ENCODE measurements around the gene PATE1. TPM values are rescaled to one million over a fixed set of nuclear protein-coding genes. Genes with fewer than 3 reads are reported as not detected.

The PATE1 gene
- total RNA-seq, 4 donors from 2014 or later, result not detected

GRCh38 chr11:125728969-125729368 lies 17.1 kb upstream of the PATE1 start:
- Histone ChIP-seq H3K4me1 (no peaks in the 10 kb centered on the region), H3K27me3 (no peaks in the 10 kb centered on the region), H3K27ac (no peak overlapping the region), H3K9me3 (no peaks in the 10 kb centered on the region), H3K36me3 (no peaks in the 10 kb centered on the region), H3K4me3 (no peak overlapping the region)
- TF ChIP-seq EP300 (IDR thresholded peaks at IDR 0.05), result no peak
- no peak for TF ChIP-seq POLR2A (IDR thresholded peaks at IDR 0.05)
- no peak for TF ChIP-seq CTCF (IDR thresholded peaks at IDR 0.05)
- WGBS, 2 donors, result 62 to 71% methylated on average over 3 of the region's 3 CpGs
- DNase-seq (ENCODE audit: low spot score in 2 of 2), result no peak

GRCh38 chr11:125740617-125741016 lies 5.5 kb upstream of the PATE1 start:
- H3K4me3 ChIP-seq, result no peak overlapping the region
- no peak overlapping the region for H3K27ac ChIP-seq
- H3K9me3 ChIP-seq, result peaks cover 0 to 14% (median 0%) of the 10 kb centered on the region in 4 donors
- no peaks in the 10 kb centered on the region for H3K36me3 ChIP-seq
- DNase-seq (ENCODE audit: low spot score in 2 of 2), result no peak
- TF ChIP-seq EP300 (IDR thresholded peaks at IDR 0.05), result no peak
- no peaks in the 10 kb centered on the region for H3K4me1 ChIP-seq
- H3K27me3 ChIP-seq, result no peaks in the 10 kb centered on the region

GRCh38 chr11:125743681-125744080 lies 2.4 kb upstream of the PATE1 start:
- TF ChIP-seq CTCF (IDR thresholded peaks at IDR 0.05), result no peak
- TF ChIP-seq POLR2A (IDR thresholded peaks at IDR 0.05), result no peak
- TF ChIP-seq EP300 (IDR thresholded peaks at IDR 0.05), result no peak
- 92 to 93% methylated on average over 1 of the region's 1 CpG for WGBS, 2 donors
- Histone ChIP-seq H3K27ac (no peak overlapping the region), H3K27me3 (no peaks in the 10 kb centered on the region), H3K36me3 (no peaks in the 10 kb centered on the region), H3K9me3 (no peaks in the 10 kb centered on the region), H3K4me3 (no peak overlapping the region), H3K4me1 (no peaks in the 10 kb centered on the region)
- no peak for DNase-seq (ENCODE audit: low spot score in 2 of 2)

- peaks cover 0 to 2% (median 0%) of the 10 kb centered on the region in 4 donors for H3K9me3 ChIP-seq
- TF ChIP-seq EP300 (IDR thresholded peaks at IDR 0.05), result no peak
- TF ChIP-seq POLR2A (IDR thresholded peaks at IDR 0.05), result no peak
- TF ChIP-seq CTCF (IDR thresholded peaks at IDR 0.05), result no peak
- H3K4me1 ChIP-seq, result no peaks in the 10 kb centered on the region
- H3K36me3 ChIP-seq, result no peaks in the 10 kb centered on the region
- H3K27ac ChIP-seq, result no peak overlapping the region
- H3K27me3 ChIP-seq, result no peaks in the 10 kb centered on the region
- no peak for DNase-seq (ENCODE audit: low spot score in 2 of 2)
- H3K4me3 ChIP-seq, result no peak overlapping the region
- 43 to 54% methylated on average over 2 of the region's 2 CpGs for WGBS, 2 donors
Measured at GRCh38 chr11:125750629-125751028, 4.5 kb downstream of the PATE1 start.

- no peak for TF ChIP-seq EP300 (IDR thresholded peaks at IDR 0.05)
- no peak for TF ChIP-seq POLR2A (IDR thresholded peaks at IDR 0.05)
- no peak for TF ChIP-seq CTCF (IDR thresholded peaks at IDR 0.05)
- H3K4me3 ChIP-seq, result no peak overlapping the region
- no peaks in the 10 kb centered on the region for H3K27me3 ChIP-seq
- no peaks in the 10 kb centered on the region for H3K36me3 ChIP-seq
- H3K4me1 ChIP-seq, result no peaks in the 10 kb centered on the region
- 81 to 91% methylated on average over 7 of the region's 7 CpGs for WGBS, 2 donors
- H3K27ac ChIP-seq, result no peak overlapping the region
- H3K9me3 ChIP-seq, result peaks cover 0 to 24% (median 0%) of the 10 kb centered on the region in 4 donors
- DNase-seq (ENCODE audit: low spot score in 2 of 2), result no peak
Measured at GRCh38 chr11:125756050-125756449, 10.0 kb downstream of the PATE1 start.

- Histone ChIP-seq H3K9me3 (peaks cover 0 to 10% (median 0%) of the 10 kb centered on the region in 4 donors), H3K4me3 (no peak overlapping the region), H3K27ac (no peak overlapping the region), H3K27me3 (no peaks in the 10 kb centered on the region), H3K36me3 (no peaks in the 10 kb centered on the region), H3K4me1 (no peaks in the 10 kb centered on the region)
- DNase-seq (ENCODE audit: low spot score in 2 of 2), result no peak
- TF ChIP-seq CTCF (IDR thresholded peaks at IDR 0.05), result no peak
- no peak for TF ChIP-seq POLR2A (IDR thresholded peaks at IDR 0.05)
- TF ChIP-seq EP300 (IDR thresholded peaks at IDR 0.05), result no peak
- 88 to 92% methylated on average over 1 of the region's 1 CpG for WGBS, 2 donors
Measured at GRCh38 chr11:125762445-125762844, 16.4 kb downstream of the PATE1 start.
